Endothelial cell of umbilical vein (primary cell): ENCODE measurements around the gene IBA57. TPM values are rescaled to one million over a fixed set of nuclear protein-coding genes. Genes with fewer than 3 reads are reported as not detected.

Experiments
- BruUV-seq: library from RNA; stranded (reverse); fragments of 400-500 nt; replicated peaks from 2 replicates; lab custom pipeline; 2021; lab: Mats Ljungman, UMichigan
- CTCF ChIA-PET: fragments of 300-600, 350-600 bp; sonication (Branson Sonifier 250); formaldehyde crosslinking; loops from one replicate; lab custom pipeline; 2021; ENCODE audit warnings: antibody characterized with exemption, inconsistent platforms; lab: Charles Lee
- POLR2A ChIA-PET: fragments of 300-600, 350-600 bp; sonication (Branson Sonifier 250); formaldehyde crosslinking; loops from one replicate; lab custom pipeline; 2021; ENCODE audit warnings: antibody characterized with exemption, inconsistent platforms; lab: Charles Lee
- DNase-seq: peaks from one replicate; pipeline ENCODE4 v3.0.0-alpha.2; 2011; ENCODE audit warnings: low read depth, low spot score
- FAIRE-seq: peaks from 2 replicates; lab custom pipeline; 2011; peaks lifted over from hg19 to GRCh38; lab: Jason Lieb, UNC
- H2AFZ ChIP-seq: 2 replicates; pipeline ENCODE4 v1.6.0; 2012; ENCODE audit warnings: low read depth, low read length, control low read depth, inconsistent platforms
- H3K27ac ChIP-seq: 2 replicates; pipeline ENCODE4 v1.5.1; 2011; ENCODE audit warnings: low read depth, mild to moderate bottlenecking, control low read depth, low read length, moderate library complexity; ENCODE audit not compliant: insufficient read depth
- H3K27me3 ChIP-seq, 2 experiments: 2 replicates each; pipeline versions ENCODE4 v1.6.0 to v1.6.1; 2011; ENCODE audit warnings: low read length in 2 of 2, mixed read lengths in 1 of 2; ENCODE audit not compliant: control insufficient read depth in 2 of 2, insufficient read depth in 2 of 2
- H3K36me3 ChIP-seq, 2 experiments: 2 replicates in 1 of 2; 3 replicates in 1 of 2; pipeline ENCODE4 v1.5.1; 2011; ENCODE audit warnings: low read length in 2 of 2, mild to moderate bottlenecking in 1 of 2, moderate library complexity in 1 of 2; ENCODE audit not compliant: control insufficient read depth in 2 of 2, insufficient read depth in 2 of 2; ENCODE audit errors: extremely low read depth in 1 of 2
- H3K4me1 ChIP-seq: 3 replicates; pipeline ENCODE4 v1.5.1; 2011; ENCODE audit warnings: mild to moderate bottlenecking, low read length; ENCODE audit not compliant: control insufficient read depth, insufficient read depth; ENCODE audit errors: extremely low read depth
- H3K4me2 ChIP-seq: 2 replicates; pipeline ENCODE4 v1.6.1; 2011; ENCODE audit warnings: low read length, control low read depth, mixed read lengths; ENCODE audit not compliant: insufficient read depth
- H3K4me3 ChIP-seq, 3 experiments: fragments of 200-600 bp in 1 of 3; sonication (generic), shearing (Covaris generic) in 1 of 3; replicated peaks in 1 of 3; 2 replicates each; pipeline ENCODE4 v1.5.1; 2011 to 2016; ENCODE audit warnings: control low read depth in 3 of 3, low read length in 3 of 3, mild to moderate bottlenecking in 2 of 3, inconsistent platforms in 1 of 3, low read depth in 1 of 3, moderate library complexity in 1 of 3; ENCODE audit not compliant: insufficient read depth in 1 of 3
- H3K79me2 ChIP-seq: 2 replicates; pipeline ENCODE4 v1.6.0; 2012; ENCODE audit warnings: low read length, inconsistent platforms; ENCODE audit not compliant: control insufficient read depth, insufficient read depth
- H3K9ac ChIP-seq: replicated peaks from 2 replicates; pipeline ENCODE3; 2011; ENCODE audit warnings: low read length, control low read depth; ENCODE audit not compliant: insufficient read depth; ENCODE audit errors: extremely low read depth
- H3K9me1 ChIP-seq: replicated peaks from 3 replicates; pipeline ENCODE4 v1.6.0; 2011; ENCODE audit warnings: mild to moderate bottlenecking, low read length; ENCODE audit not compliant: control insufficient read depth, insufficient read depth; ENCODE audit errors: extremely low read depth
- H3K9me3 ChIP-seq: replicated peaks from 2 replicates; pipeline ENCODE4 v1.5.1; 2012; ENCODE audit warnings: low read length, inconsistent platforms; ENCODE audit not compliant: control insufficient read depth, insufficient read depth
- H4K20me1 ChIP-seq: replicated peaks from 2 replicates; pipeline ENCODE3; 2011; ENCODE audit warnings: mild to moderate bottlenecking, low read length; ENCODE audit not compliant: control insufficient read depth, insufficient read depth; ENCODE audit errors: extremely low read depth
- EZH2 ChIP-seq: IDR thresholded peaks from 2 replicates; pipeline ENCODE4 v1.6.1; 2012; ENCODE audit warnings: borderline replicate concordance, low read depth, mild to moderate bottlenecking, moderate library complexity, low read length, inconsistent platforms; ENCODE audit not compliant: severe bottlenecking
- FOS ChIP-seq: IDR thresholded peaks from 2 replicates; pipeline ENCODE4 v1.6.1; 2011; ENCODE audit warnings: mild to moderate bottlenecking, low read length, moderate library complexity, borderline replicate concordance; ENCODE audit not compliant: insufficient read depth
- GATA2 ChIP-seq: IDR thresholded peaks from 2 replicates; pipeline ENCODE4 v1.7.0; 2011; ENCODE audit warnings: low read depth, mild to moderate bottlenecking, moderate library complexity, mixed read lengths, low read length; ENCODE audit not compliant: insufficient read length, insufficient read depth
- JUN ChIP-seq: IDR thresholded peaks from 2 replicates; pipeline ENCODE4 v1.6.1; 2011; ENCODE audit warnings: borderline replicate concordance, low read depth; ENCODE audit not compliant: insufficient read length, insufficient read depth
- MYC ChIP-seq: IDR thresholded peaks from one replicate; pipeline ENCODE4 v1.6.1; 2011; ENCODE audit warnings: mild to moderate bottlenecking, low read depth, low read length
- POLR2A ChIP-seq: IDR thresholded peaks from 2 replicates; pipeline ENCODE4 v1.6.1; 2012; ENCODE audit warnings: low read depth, mild to moderate bottlenecking, control low read depth, low read length
- POLR2AphosphoS5 ChIP-seq: IDR thresholded peaks from 2 replicates; pipeline ENCODE4 v1.6.1; 2012; ENCODE audit warnings: low read depth, mild to moderate bottlenecking, control low read depth, low read length, moderate library complexity; ENCODE audit not compliant: insufficient read depth
- dilution Hi-C: fragments of 300-500 bp; cut with MboI; formaldehyde crosslinking; loops from one replicate; pipeline ENCODE4 v1.15.0; 2019; ENCODE audit warnings: low sequenced_read_pairs; ENCODE audit not compliant: extremely low pct_ligation_motif_present
- intact Hi-C: fragments of 100-400 bp; cut with micrococcal nuclease; formaldehyde crosslinking; loops from one replicate; pipeline ENCODE4 v1.10.0; 2022
- polyA plus RNA-seq, 4 experiments: library from polyadenylated mRNA; depleted of rRNA in 3 of 4; stranded (reverse) in 3 of 4; unstranded in 1 of 4; fragments of >200 nt; gene quantifications; 2 replicates each; pipeline versions ENCODE4 v1.2.1 to v1.2.3, GENCODE V29; 2011 to 2012; ENCODE audit warnings: missing spikeins in 1 of 4
- total RNA-seq: library from RNA; stranded (reverse); gene quantifications from 2 replicates; pipeline ENCODE4 v1.2.3, GENCODE V29; 2021
- TF ChIP-seq, protein P1 (sequence below): IDR thresholded peaks from 2 replicates; pipeline ENCODE4 v1.6.1; 2011; ENCODE audit not compliant: insufficient read depth, insufficient read length
- TF ChIP-seq, protein P2 (sequence below), 2 donors: IDR thresholded peaks; 1 replicate in 1 of 2; 2 replicates in 1 of 2; pipeline ENCODE4 v1.5.1; 2011; ENCODE audit warnings: low read length in 2 of 2, mild to moderate bottlenecking in 2 of 2, moderate library complexity in 2 of 2, control low read depth in 1 of 2, inconsistent platforms in 1 of 2, low read depth in 1 of 2; ENCODE audit not compliant: insufficient read depth in 1 of 2; ENCODE audit errors: extremely low read depth in 1 of 2

IBA57 gene
- total and polyA plus RNA-seq, 2 donors (not counting 3 experiments of a cell fraction or from before 2014, with no cell fraction given) = 3.4 to 7.7 TPM

DNA sequence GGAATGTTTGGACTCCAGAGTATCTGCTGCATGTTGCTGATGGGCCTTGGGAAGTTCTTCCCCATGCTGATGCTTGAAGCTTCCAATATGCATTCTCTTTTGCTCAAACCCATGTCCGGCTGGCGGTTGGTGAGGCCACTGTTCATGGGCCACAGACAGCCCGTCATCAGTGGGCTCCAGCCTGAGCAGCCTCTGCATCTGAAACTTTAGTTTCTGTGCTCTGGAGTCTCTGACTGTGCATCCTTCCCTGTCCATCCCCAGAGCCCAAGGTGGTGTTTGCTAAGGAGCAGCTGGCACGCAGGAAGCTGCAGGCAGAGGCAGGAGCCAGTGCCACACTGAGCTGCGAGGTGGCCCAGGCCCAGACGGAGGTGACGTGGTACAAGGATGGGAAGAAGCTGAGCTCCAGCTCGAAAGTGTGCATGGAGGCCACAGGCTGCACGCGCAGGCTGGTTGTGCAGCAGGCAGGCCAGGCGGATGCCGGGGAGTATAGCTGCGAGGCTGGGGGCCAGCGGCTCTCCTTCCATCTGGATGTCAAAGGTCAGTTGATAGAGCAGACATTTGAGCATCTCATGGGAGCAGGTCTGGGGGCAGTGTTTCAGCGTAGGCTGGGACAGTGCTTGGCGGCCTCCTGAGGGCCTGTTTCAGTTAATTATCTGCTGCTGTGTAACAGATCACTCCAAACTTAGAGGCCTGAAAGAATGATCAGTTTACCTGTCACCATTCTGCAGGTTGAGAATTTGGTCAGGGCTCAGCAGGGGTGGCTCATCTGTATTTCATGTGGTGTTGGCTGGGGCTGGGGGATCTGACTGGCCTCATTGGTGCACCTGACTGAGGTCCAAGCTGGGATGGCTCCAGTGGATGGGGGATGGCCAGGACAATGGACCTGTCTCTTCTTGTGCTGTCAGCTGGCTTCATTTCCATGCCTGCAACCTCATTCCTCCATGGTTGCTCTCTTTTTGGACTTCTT is 58.9 kb downstream of the IBA57 start:
- no peaks in the 10 kb centered on the region for H3K36me3 ChIP-seq
- POLR2A ChIA-PET = no interaction called here
- dilution Hi-C loops = no loop called here
- H3K4me2 ChIP-seq = no peak overlapping the region
- no peaks in the 10 kb centered on the region for H3K79me2 ChIP-seq
- H3K4me3 ChIP-seq = no peak overlapping the region
- no peak for DNase-seq
- no peaks in the 10 kb centered on the region for H3K4me1 ChIP-seq
- H2AFZ ChIP-seq = no peak overlapping the region
- no peak overlapping the region for H3K9ac ChIP-seq
- H3K27ac ChIP-seq = no peak overlapping the region
- H3K9me1 ChIP-seq = no peaks in the 10 kb centered on the region
- TF ChIP-seq FOS (no peak), POLR2AphosphoS5 (no peak), POLR2A (no peak), EZH2 (no peak), GATA2 (no peak), JUN (no peak), MYC (no peak)
- TF ChIP-seq, protein P1, sequence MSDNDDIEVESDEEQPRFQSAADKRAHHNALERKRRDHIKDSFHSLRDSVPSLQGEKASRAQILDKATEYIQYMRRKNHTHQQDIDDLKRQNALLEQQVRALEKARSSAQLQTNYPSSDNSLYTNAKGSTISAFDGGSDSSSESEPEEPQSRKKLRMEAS = no peak
- TF ChIP-seq, protein P2, sequence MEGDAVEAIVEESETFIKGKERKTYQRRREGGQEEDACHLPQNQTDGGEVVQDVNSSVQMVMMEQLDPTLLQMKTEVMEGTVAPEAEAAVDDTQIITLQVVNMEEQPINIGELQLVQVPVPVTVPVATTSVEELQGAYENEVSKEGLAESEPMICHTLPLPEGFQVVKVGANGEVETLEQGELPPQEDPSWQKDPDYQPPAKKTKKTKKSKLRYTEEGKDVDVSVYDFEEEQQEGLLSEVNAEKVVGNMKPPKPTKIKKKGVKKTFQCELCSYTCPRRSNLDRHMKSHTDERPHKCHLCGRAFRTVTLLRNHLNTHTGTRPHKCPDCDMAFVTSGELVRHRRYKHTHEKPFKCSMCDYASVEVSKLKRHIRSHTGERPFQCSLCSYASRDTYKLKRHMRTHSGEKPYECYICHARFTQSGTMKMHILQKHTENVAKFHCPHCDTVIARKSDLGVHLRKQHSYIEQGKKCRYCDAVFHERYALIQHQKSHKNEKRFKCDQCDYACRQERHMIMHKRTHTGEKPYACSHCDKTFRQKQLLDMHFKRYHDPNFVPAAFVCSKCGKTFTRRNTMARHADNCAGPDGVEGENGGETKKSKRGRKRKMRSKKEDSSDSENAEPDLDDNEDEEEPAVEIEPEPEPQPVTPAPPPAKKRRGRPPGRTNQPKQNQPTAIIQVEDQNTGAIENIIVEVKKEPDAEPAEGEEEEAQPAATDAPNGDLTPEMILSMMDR (IDR thresholded peaks at IDR 0.05; ENCODE audit: extremely low read depth in 1 of 2, insufficient read depth in 1 of 2, low read depth in 1 of 2, low read length in 2 of 2) = no peak
- BruUV-seq = no TSS peak
- intact Hi-C loops = no loop called here
- CTCF ChIA-PET = interaction anchor here (1.0 to 1.1 kb wide), 2 partner anchors 10 to 169 kb away, joined by 3 to 4 read pairs; no protein-coding TSS in a partner anchor
- H3K27me3 ChIP-seq = no peaks in the 10 kb centered on the region
- no peak for FAIRE-seq
- no peaks in the 10 kb centered on the region for H3K9me3 ChIP-seq
- no peaks in the 10 kb centered on the region for H4K20me1 ChIP-seq
